Gastrocnemius medialis (tissue), 4 donors: ENCODE results near the gene PTN. TPM values are rescaled to one million over a fixed set of nuclear protein-coding genes. Genes with fewer than 3 reads are reported as not detected.

Experiments used
- ATAC-seq, 2 donors: fragments of 150-250 bp; one replicate each; pipeline ENCODE4 v1.9.1; 2016
- DNase-seq, 2 donors: peaks; one replicate each; pipeline ENCODE4 v3.0.0-alpha.2; 2019
- H3K27ac ChIP-seq, 4 donors: fragments of 200-600 bp; sonication (generic); 1 replicate in 1 of 4; 2 replicates in 3 of 4; pipeline ENCODE4 v1.5.1; 2016 to 2018; ENCODE audit warnings: mild to moderate bottlenecking in 2 of 4, moderate library complexity in 1 of 4
- H3K27me3 ChIP-seq, 3 donors: fragments of 200-600 bp; sonication (generic) in 2 of 3; 1 replicate in 1 of 3; 2 replicates in 2 of 3; pipeline versions ENCODE4 v1.5.1 to v1.6.0; 2016 to 2019; ENCODE audit warnings: mild to moderate bottlenecking in 1 of 3, moderate library complexity in 1 of 3
- H3K36me3 ChIP-seq, 2 donors: fragments of 200-600 bp; sonication (generic) in 1 of 2; one replicate each; pipeline ENCODE4 v1.5.1; 2017 to 2018
- H3K4me1 ChIP-seq, 2 donors: fragments of 200-600 bp; sonication (generic) in 1 of 2; one replicate each; pipeline ENCODE4 v1.5.1; 2016 to 2017; ENCODE audit warnings: mild to moderate bottlenecking in 2 of 2
- H3K4me3 ChIP-seq, 4 donors: fragments of 200-600 bp; sonication (generic) in 3 of 4; 1 replicate in 1 of 4; 2 replicates in 3 of 4; pipeline ENCODE4 v1.5.1; 2016 to 2019; ENCODE audit warnings: mild to moderate bottlenecking in 2 of 4
- H3K9me3 ChIP-seq, 3 donors: fragments of 200-600 bp; sonication (generic) in 2 of 3; 1 replicate in 1 of 3; 2 replicates in 2 of 3; pipeline ENCODE4 v1.5.1; 2016 to 2019
- POLR2A ChIP-seq, 2 donors: fragments of 450-650 bp; IDR thresholded peaks; one replicate each; pipeline ENCODE4 v1.6.1; 2017; ENCODE audit warnings: antibody characterized with exemption in 2 of 2, mild to moderate bottlenecking in 2 of 2, moderate library complexity in 2 of 2
- in situ Hi-C, 4 donors: fragments of 200-750 bp; cut with MboI; loops; one replicate each; pipeline versions ENCODE4 v1.15.0 to v1.8.0; 2017; ENCODE audit warnings: low sequenced_read_pairs in 4 of 4
- intact Hi-C: fragments of 100-400 bp; cut with DNase I; formaldehyde crosslinking; loops from one replicate; pipeline ENCODE4 v1.15.1; 2023; ENCODE audit warnings: low total_unique reads
- total RNA-seq, 4 donors: library from RNA; depleted of rRNA; stranded (reverse); fragments of >200 nt; gene quantifications; one replicate each; pipeline versions ENCODE4 v1.1.0 to v1.2.3, GENCODE V29; 2016
- TF ChIP-seq, protein P1 (sequence below), 5 experiments: fragments of 450-650 bp in 3 of 5; fragments of 200-600 bp in 2 of 5; sonication (generic) in 2 of 5; IDR thresholded peaks in 4 of 5; conservative IDR thresholded peaks in 1 of 5; 1 replicate in 4 of 5; 2 replicates in 1 of 5; pipeline ENCODE4 v1.5.1; 2016 to 2019; ENCODE audit warnings: antibody characterized with exemption in 5 of 5, mild to moderate bottlenecking in 3 of 5, moderate library complexity in 3 of 5

PTN gene
- total RNA-seq, 4 donors from 2014 or later = 0.29 to 0.87 (median 0.46) TPM; not detected in 1

GRCh38 chr7:137360087-137360679, 16.6 kb upstream of the PTN start:
- H3K4me3 ChIP-seq = no peak overlapping the region
- ATAC-seq (no peak), DNase-seq (no peak)
- in situ Hi-C loops = no loop called here
- no peak for TF ChIP-seq POLR2A (IDR thresholded peaks at IDR 0.05)
- TF ChIP-seq, protein P1, sequence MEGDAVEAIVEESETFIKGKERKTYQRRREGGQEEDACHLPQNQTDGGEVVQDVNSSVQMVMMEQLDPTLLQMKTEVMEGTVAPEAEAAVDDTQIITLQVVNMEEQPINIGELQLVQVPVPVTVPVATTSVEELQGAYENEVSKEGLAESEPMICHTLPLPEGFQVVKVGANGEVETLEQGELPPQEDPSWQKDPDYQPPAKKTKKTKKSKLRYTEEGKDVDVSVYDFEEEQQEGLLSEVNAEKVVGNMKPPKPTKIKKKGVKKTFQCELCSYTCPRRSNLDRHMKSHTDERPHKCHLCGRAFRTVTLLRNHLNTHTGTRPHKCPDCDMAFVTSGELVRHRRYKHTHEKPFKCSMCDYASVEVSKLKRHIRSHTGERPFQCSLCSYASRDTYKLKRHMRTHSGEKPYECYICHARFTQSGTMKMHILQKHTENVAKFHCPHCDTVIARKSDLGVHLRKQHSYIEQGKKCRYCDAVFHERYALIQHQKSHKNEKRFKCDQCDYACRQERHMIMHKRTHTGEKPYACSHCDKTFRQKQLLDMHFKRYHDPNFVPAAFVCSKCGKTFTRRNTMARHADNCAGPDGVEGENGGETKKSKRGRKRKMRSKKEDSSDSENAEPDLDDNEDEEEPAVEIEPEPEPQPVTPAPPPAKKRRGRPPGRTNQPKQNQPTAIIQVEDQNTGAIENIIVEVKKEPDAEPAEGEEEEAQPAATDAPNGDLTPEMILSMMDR (IDR thresholded peaks at IDR 0.05 in 4 of 5, conservative IDR thresholded peaks at IDR 0.05 in 1 of 5) = no peak
- no peaks in the 10 kb centered on the region for H3K9me3 ChIP-seq
- no peak overlapping the region for H3K27ac ChIP-seq
- no peaks in the 10 kb centered on the region for H3K4me1 ChIP-seq
- intact Hi-C loops = no loop called here
- H3K36me3 ChIP-seq = no peaks in the 10 kb centered on the region
- H3K27me3 ChIP-seq = no peaks in the 10 kb centered on the region

DNA sequence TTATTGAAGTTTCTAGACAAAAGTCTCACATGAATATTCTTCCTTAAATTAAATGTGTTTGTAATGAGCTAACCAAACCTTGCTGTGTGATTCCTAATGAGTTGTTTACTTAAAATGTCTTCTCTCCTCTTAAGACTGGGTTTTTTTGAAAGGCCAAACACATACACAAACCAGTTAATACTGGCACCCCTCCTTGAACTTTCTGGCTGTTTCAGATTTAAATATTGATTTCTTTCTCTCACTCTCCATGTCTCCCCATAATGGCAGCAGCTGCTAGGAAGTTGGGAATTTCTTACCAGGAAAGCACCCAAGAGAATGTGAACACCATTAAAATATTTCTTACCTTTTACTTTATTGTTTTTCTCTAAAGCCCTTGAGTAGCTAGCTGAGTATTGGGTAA, 11.4 kb upstream of the PTN start:
- H3K27ac ChIP-seq = no peak overlapping the region
- in situ Hi-C loops = no loop called here

DNA sequence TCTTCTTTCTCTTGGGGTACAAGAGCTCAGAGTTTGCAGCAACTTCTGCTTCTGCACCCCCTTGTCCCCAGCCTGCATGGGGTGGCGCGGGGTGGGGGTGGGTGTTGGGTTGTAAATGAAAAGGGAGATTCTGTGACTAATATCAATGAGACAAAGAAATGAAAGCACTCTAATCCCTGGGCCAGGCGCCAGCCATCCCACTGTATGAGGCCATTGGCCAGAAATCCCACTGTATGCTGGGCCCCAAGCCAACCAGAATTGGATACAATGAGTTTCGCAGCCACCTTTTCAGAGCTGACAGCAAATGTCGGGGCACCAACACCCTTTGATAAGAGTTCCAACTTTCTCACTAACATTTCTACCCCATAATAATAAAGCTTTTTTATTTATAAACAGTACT, 10.9 kb upstream of the PTN start:
- no peaks in the 10 kb centered on the region for H3K27me3 ChIP-seq
- in situ Hi-C loops (no loop called here), intact Hi-C loops (no loop called here)
- H3K4me1 ChIP-seq = no peaks in the 10 kb centered on the region
- H3K4me3 ChIP-seq = no peak overlapping the region
- TF ChIP-seq POLR2A (IDR thresholded peaks at IDR 0.05) = no peak
- TF ChIP-seq, protein P1 (IDR thresholded peaks at IDR 0.05 in 4 of 5, conservative IDR thresholded peaks at IDR 0.05 in 1 of 5) = no peak
- ATAC-seq (no peak), DNase-seq (no peak)
- no peaks in the 10 kb centered on the region for H3K9me3 ChIP-seq
- H3K36me3 ChIP-seq = no peaks in the 10 kb centered on the region
- no peak overlapping the region for H3K27ac ChIP-seq

More for the DNA sequence above, 11.4 kb upstream of the PTN start:
- no peak for ATAC-seq
- TF ChIP-seq, protein P1 (IDR thresholded peaks at IDR 0.05 in 4 of 5, conservative IDR thresholded peaks at IDR 0.05 in 1 of 5) = no peak
- no peak overlapping the region for H3K4me3 ChIP-seq
- intact Hi-C loops = no loop called here
- no peaks in the 10 kb centered on the region for H3K4me1 ChIP-seq
- DNase-seq = no peak
- no peaks in the 10 kb centered on the region for H3K9me3 ChIP-seq
- no peaks in the 10 kb centered on the region for H3K36me3 ChIP-seq
- no peaks in the 10 kb centered on the region for H3K27me3 ChIP-seq

GRCh38 chr7:137351941-137352340, 8.4 kb upstream of the PTN start:
- H3K27me3 ChIP-seq = no peaks in the 10 kb centered on the region
- TF ChIP-seq, protein P1 (IDR thresholded peaks at IDR 0.05 in 4 of 5, conservative IDR thresholded peaks at IDR 0.05 in 1 of 5) = no peak
- TF ChIP-seq POLR2A (IDR thresholded peaks at IDR 0.05) = no peak
- H3K36me3 ChIP-seq = no peaks in the 10 kb centered on the region
- H3K4me3 ChIP-seq = no peak overlapping the region
- no peaks in the 10 kb centered on the region for H3K9me3 ChIP-seq
- intact Hi-C loops (no loop called here), in situ Hi-C loops (no loop called here)
- DNase-seq = no peak
- no peak for ATAC-seq
- H3K27ac ChIP-seq = no peak overlapping the region
- no peaks in the 10 kb centered on the region for H3K4me1 ChIP-seq
